ENCODE data around the gene SMDT1.
"Not testable (repeated sequence)": the region's sequence is repeated elsewhere in the genome, so short reads cannot be mapped to it uniquely, and the experiment has no call there.

The SMDT1 gene

GRCh38 chr22:42115420-42115830 is 35.9 kb downstream of the SMDT1 start:
- not testable (repeated sequence) for H3K4me3 ChIP-seq (ENCODE audit: low read depth, low read length); H3K9me3 ChIP-seq (ENCODE audit: control insufficient read depth, insufficient read depth, low read length); H3K27me3 ChIP-seq (ENCODE audit: control insufficient read depth, insufficient read depth, low read length); H3K27ac ChIP-seq (ENCODE audit: low read depth, low read length); H3K4me1 ChIP-seq (ENCODE audit: control insufficient read depth, insufficient read depth, low read length); H3K36me3 ChIP-seq (ENCODE audit: control insufficient read depth, insufficient read depth, low read length); H3K9ac ChIP-seq (ENCODE audit: low read depth, low read length)

GRCh38 chr22:42116848-42117424 is 37.4 kb downstream of the SMDT1 start:
- no peak overlapping the region for H3K27ac ChIP-seq (ENCODE audit: low read depth, low read length)
- H3K9me3 ChIP-seq (ENCODE audit: control insufficient read depth, insufficient read depth, low read length) = peaks cover 5% of the 10 kb centered on the region; the same call in 1 of the 2 replicates
- no peak overlapping the region for H3K4me3 ChIP-seq (ENCODE audit: low read depth, low read length)
- H3K36me3 ChIP-seq (ENCODE audit: control insufficient read depth, insufficient read depth, low read length) = no peaks in the 10 kb centered on the region
- no peak overlapping the region for H3K9ac ChIP-seq (ENCODE audit: low read depth, low read length)
- no peaks in the 10 kb centered on the region for H3K27me3 ChIP-seq (ENCODE audit: control insufficient read depth, insufficient read depth, low read length)
- H3K4me1 ChIP-seq (ENCODE audit: control insufficient read depth, insufficient read depth, low read length) = no peaks in the 10 kb centered on the region; the same call in 1 of the 2 replicates

- H3K4me3 ChIP-seq (ENCODE audit: low read depth, low read length); H3K27ac ChIP-seq (ENCODE audit: low read depth, low read length); H3K9ac ChIP-seq (ENCODE audit: low read depth, low read length); H3K9me3 ChIP-seq (ENCODE audit: control insufficient read depth, insufficient read depth, low read length); H3K27me3 ChIP-seq (ENCODE audit: control insufficient read depth, insufficient read depth, low read length); H3K36me3 ChIP-seq (ENCODE audit: control insufficient read depth, insufficient read depth, low read length); H3K4me1 ChIP-seq (ENCODE audit: control insufficient read depth, insufficient read depth, low read length): not testable (repeated sequence)
Measured at GRCh38 chr22:42120231-42121021, 40.9 kb downstream of the SMDT1 start.

GRCh38 chr22:42123529-42123928 is 44.0 kb downstream of the SMDT1 start:
- not testable (repeated sequence) for H3K27me3 ChIP-seq (ENCODE audit: control insufficient read depth, insufficient read depth, low read length); H3K9me3 ChIP-seq (ENCODE audit: control insufficient read depth, insufficient read depth, low read length); H3K4me3 ChIP-seq (ENCODE audit: low read depth, low read length); H3K27ac ChIP-seq (ENCODE audit: low read depth, low read length); H3K9ac ChIP-seq (ENCODE audit: low read depth, low read length); H3K36me3 ChIP-seq (ENCODE audit: control insufficient read depth, insufficient read depth, low read length); H3K4me1 ChIP-seq (ENCODE audit: control insufficient read depth, insufficient read depth, low read length)

GRCh38 chr22:42127606-42128005 is 48.1 kb downstream of the SMDT1 start:
- Histone ChIP-seq H3K4me1 (ENCODE audit: control insufficient read depth, insufficient read depth, low read length) (no peaks in the 10 kb centered on the region), H3K27me3 (ENCODE audit: control insufficient read depth, insufficient read depth, low read length) (no peaks in the 10 kb centered on the region), H3K9ac (ENCODE audit: low read depth, low read length) (no peak overlapping the region)

GRCh38 chr22:42128007-42128406 is 48.5 kb downstream of the SMDT1 start:
- H3K9me3 ChIP-seq (ENCODE audit: control insufficient read depth, insufficient read depth, low read length); H3K4me1 ChIP-seq (ENCODE audit: control insufficient read depth, insufficient read depth, low read length); H3K9ac ChIP-seq (ENCODE audit: low read depth, low read length); H3K27me3 ChIP-seq (ENCODE audit: control insufficient read depth, insufficient read depth, low read length); H3K36me3 ChIP-seq (ENCODE audit: control insufficient read depth, insufficient read depth, low read length); H3K4me3 ChIP-seq (ENCODE audit: low read depth, low read length); H3K27ac ChIP-seq (ENCODE audit: low read depth, low read length): not testable (repeated sequence)

More at GRCh38 chr22:42127606-42128005, 48.1 kb downstream of the SMDT1 start:
- Histone ChIP-seq H3K9me3 (ENCODE audit: control insufficient read depth, insufficient read depth, low read length) (no peaks in the 10 kb centered on the region), H3K27ac (ENCODE audit: low read depth, low read length) (no peak overlapping the region), H3K4me3 (ENCODE audit: low read depth, low read length) (no peak overlapping the region), H3K36me3 (ENCODE audit: control insufficient read depth, insufficient read depth, low read length) (no peaks in the 10 kb centered on the region)

- not testable (repeated sequence) for H3K36me3 ChIP-seq (ENCODE audit: control insufficient read depth, insufficient read depth, low read length); H3K4me3 ChIP-seq (ENCODE audit: low read depth, low read length); H3K9me3 ChIP-seq (ENCODE audit: control insufficient read depth, insufficient read depth, low read length); H3K27me3 ChIP-seq (ENCODE audit: control insufficient read depth, insufficient read depth, low read length); H3K9ac ChIP-seq (ENCODE audit: low read depth, low read length); H3K4me1 ChIP-seq (ENCODE audit: control insufficient read depth, insufficient read depth, low read length); H3K27ac ChIP-seq (ENCODE audit: low read depth, low read length)
Measured at GRCh38 chr22:42128776-42129694, 49.5 kb downstream of the SMDT1 start.

GRCh38 chr22:42130182-42130581 is 50.7 kb downstream of the SMDT1 start:
- not testable (repeated sequence) for H3K9me3 ChIP-seq (ENCODE audit: control insufficient read depth, insufficient read depth, low read length); H3K9ac ChIP-seq (ENCODE audit: low read depth, low read length); H3K27ac ChIP-seq (ENCODE audit: low read depth, low read length); H3K4me1 ChIP-seq (ENCODE audit: control insufficient read depth, insufficient read depth, low read length); H3K4me3 ChIP-seq (ENCODE audit: low read depth, low read length); H3K36me3 ChIP-seq (ENCODE audit: control insufficient read depth, insufficient read depth, low read length)
- peaks cover 10% of the 10 kb centered on the region; the same call in 1 of the 2 replicates for H3K27me3 ChIP-seq (ENCODE audit: control insufficient read depth, insufficient read depth, low read length)

GRCh38 chr22:42130639-42131431 is 51.3 kb downstream of the SMDT1 start, which contains the start of gene CYP2D6:
Gene CYP2D6 (minus strand): TSS chr22:42130810. CDS start chr22:42130791, 19 bp downstream.
- not testable (repeated sequence) for H3K27ac ChIP-seq (ENCODE audit: low read depth, low read length); H3K9me3 ChIP-seq (ENCODE audit: control insufficient read depth, insufficient read depth, low read length); H3K4me1 ChIP-seq (ENCODE audit: control insufficient read depth, insufficient read depth, low read length); H3K4me3 ChIP-seq (ENCODE audit: low read depth, low read length); H3K9ac ChIP-seq (ENCODE audit: low read depth, low read length); H3K36me3 ChIP-seq (ENCODE audit: control insufficient read depth, insufficient read depth, low read length)
- H3K27me3 ChIP-seq (ENCODE audit: control insufficient read depth, insufficient read depth, low read length) = peaks cover 10% of the 10 kb centered on the region; the same call in 1 of the 2 replicates

- no peak overlapping the region for H3K9ac ChIP-seq (ENCODE audit: low read depth, low read length)
- no peak overlapping the region for H3K4me3 ChIP-seq (ENCODE audit: low read depth, low read length)
- H3K36me3 ChIP-seq (ENCODE audit: control insufficient read depth, insufficient read depth, low read length) = no peaks in the 10 kb centered on the region
- no peak overlapping the region for H3K27ac ChIP-seq (ENCODE audit: low read depth, low read length)
- peaks cover 10% of the 10 kb centered on the region; the same call in 1 of the 2 replicates for H3K27me3 ChIP-seq (ENCODE audit: control insufficient read depth, insufficient read depth, low read length)
- no peaks in the 10 kb centered on the region for H3K9me3 ChIP-seq (ENCODE audit: control insufficient read depth, insufficient read depth, low read length)
- H3K4me1 ChIP-seq (ENCODE audit: control insufficient read depth, insufficient read depth, low read length) = no peaks in the 10 kb centered on the region
Measured at GRCh38 chr22:42131562-42131961, 52.1 kb downstream of the SMDT1 start.
